Sciatic nerve (tissue), 2 donors: ENCODE data around the gene AP2S1. TPM values are rescaled to one million over a fixed set of nuclear protein-coding genes. Genes with fewer than 3 reads are reported as not detected.
A peak's percentile ranks its signal among the peaks of the same experiment; 100 is the strongest.
"Not testable (repeated sequence)": the region's sequence is repeated elsewhere in the genome, so short reads cannot be mapped to it uniquely, and the experiment has no call there.

ENCODE experiments used
- ATAC-seq: fragments of 200-7000 bp; cut with Tn5 transposase; one replicate; pipeline ENCODE4 v1.9.1; 2020; ENCODE audit warnings: mild to moderate bottlenecking, moderate library complexity
- DNase-seq: peaks from one replicate; pipeline ENCODE4 v3.0.0-alpha.2; 2020; ENCODE audit warnings: low spot score
- intact Hi-C: fragments of 100-400 bp; cut with DNase I; formaldehyde crosslinking; loops from one replicate; pipeline ENCODE4 v1.14.2; 2022
- total RNA-seq: library from RNA; stranded (reverse); fragmentation: NEBNext Ultra II Directional; extraction: Animal tissue kit (Norgen Biotek cat#: 25700); gene quantifications from one replicate; pipeline ENCODE4 v1.2.1, GENCODE V29; 2021
- donor health status: DM: no; HTN: no; CAD: no.
- donor health status: DM: no; HTN: no; CAD: no.

AP2S1 gene
- total RNA-seq: 59.7 TPM

DNA sequence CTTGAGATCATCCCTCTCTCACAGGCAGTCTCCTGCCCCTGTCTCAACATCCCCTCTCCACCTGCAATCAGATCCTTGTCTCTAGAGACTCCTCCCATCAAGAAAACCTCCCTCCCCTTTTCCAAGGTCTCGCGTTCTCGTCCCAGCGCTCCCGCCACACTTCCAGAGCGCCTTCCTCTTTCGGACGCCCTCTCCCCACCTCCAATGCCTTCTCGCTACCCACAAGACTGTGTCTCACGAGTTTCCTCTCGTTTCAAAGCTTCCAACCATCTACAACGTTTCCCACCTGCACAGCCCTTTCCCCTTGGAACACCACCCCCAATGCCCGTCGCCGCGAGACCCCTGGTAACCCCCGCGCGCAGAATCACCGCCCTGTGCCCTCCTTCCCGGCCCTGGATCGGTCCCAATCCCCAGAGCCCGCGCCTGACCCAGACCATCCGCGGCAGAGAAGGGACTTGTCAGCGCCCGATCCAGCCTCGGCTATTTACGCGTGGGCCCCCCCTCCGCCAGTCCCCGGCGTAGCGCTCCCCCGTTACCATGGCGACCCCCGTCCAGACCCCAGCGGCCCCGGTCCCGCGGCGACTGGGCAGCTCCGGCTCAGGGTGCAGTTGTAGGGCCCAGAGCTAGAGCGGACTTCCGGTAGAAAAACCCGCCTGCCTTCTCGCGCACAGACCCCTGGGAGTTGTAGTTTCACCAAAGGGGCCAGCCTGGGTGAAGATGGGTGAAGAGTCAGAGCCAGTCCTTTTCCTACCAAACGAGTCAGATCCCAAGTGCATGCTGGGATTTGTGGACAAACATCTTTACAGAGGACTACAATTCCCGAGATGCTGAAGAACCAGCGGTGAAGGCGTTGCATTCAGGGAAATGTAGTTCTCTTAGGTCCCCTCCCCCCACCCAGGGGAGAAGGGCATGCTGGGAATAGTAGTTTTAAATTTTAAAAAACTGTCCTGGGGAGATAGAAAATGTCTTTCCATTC lies at the start of gene AP2S1:
AP2S1 (minus strand) TSS at position 619 of the 976 bp plus-strand sequence; CDS start at position 539, 80 bp downstream.
- intact Hi-C loops: no loop called here
- peak; percentile 96 for DNase-seq
- peak; percentile 95 for ATAC-seq

DNA sequence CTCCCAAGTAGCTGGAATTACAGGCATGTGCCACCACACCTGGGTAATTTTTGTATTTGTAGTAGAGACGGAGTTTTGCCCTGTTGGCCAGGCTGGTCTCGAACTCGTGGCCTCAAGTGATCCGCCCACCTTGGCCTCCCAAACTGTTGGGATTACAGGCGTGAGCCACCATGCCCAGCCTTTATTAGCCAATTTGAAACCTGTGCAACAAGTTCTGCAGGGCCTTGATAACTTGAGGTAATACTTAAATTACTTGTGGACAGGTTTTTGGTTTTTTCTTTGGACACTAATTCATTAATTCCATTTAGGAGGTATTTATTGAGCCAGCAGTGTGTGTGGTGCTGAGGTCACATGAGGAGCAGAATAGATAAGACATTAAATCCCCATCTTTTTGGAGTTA lies 49.7 kb upstream of the AP2S1 start:
- no peak for ATAC-seq
- intact Hi-C loops: no loop called here
- DNase-seq: no peak

DNA sequence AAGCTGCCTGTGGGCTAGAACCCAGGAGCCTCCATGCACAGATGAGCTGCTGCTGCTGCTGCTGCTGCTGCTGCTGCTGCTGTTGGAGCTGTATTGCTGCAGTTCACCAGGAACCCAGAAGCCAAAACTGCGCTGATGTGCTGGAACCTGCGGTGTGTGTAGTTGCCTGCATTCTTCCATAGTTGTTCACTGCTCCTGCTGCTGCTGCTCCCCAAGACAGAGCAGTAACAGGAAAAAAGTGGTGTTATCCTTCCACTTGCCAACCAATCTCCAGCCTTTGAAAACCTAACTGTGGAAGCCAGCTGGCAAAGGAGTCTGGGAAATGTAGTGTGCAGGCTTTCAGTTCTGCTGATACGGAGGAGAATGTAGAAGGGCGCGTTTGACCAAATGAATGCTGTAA lies 48.1 kb upstream of the AP2S1 start:
- intact Hi-C loops: no loop called here
- DNase-seq: peak; percentile 13

DNA sequence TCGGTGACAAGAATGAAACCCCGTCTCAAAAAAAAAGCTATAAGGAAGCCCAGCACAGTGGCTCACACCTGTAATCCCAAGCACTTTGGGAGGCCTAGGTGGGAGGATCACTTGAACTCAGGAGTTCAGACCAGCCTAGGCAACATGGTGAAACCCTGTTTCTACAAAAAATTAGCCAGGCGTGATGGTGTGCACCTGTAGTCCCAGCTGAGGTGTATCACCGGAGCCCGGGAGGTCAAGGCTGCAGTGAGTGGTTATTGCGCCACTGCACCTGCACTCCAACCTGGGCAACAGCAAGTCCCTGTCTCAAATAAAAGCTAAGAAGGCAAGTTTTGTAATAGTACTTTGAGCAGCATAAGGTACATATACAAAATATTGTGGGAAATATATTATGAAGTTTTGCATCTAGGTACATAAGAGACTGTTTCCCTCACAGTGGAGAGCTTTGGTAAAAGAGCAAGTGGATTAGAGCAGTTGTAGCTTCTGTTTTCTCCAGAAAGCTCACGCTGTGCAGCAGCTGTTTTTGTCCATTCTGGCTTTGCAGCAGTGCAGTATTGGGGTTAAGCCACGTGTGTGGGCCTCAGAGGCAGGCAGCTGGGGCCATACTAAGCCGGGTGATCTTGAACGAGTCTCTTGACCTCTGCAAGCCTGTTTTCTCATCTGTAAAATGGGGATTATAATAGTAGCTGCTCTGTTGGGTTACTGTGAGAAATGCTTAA lies 45.6 kb upstream of the AP2S1 start:
- intact Hi-C loops: no loop called here
- DNase-seq (peak; percentile 22), ATAC-seq (no peak)

More for the DNA sequence above, 48.1 kb upstream of the AP2S1 start:
- peak; percentile 76 for ATAC-seq

DNA sequence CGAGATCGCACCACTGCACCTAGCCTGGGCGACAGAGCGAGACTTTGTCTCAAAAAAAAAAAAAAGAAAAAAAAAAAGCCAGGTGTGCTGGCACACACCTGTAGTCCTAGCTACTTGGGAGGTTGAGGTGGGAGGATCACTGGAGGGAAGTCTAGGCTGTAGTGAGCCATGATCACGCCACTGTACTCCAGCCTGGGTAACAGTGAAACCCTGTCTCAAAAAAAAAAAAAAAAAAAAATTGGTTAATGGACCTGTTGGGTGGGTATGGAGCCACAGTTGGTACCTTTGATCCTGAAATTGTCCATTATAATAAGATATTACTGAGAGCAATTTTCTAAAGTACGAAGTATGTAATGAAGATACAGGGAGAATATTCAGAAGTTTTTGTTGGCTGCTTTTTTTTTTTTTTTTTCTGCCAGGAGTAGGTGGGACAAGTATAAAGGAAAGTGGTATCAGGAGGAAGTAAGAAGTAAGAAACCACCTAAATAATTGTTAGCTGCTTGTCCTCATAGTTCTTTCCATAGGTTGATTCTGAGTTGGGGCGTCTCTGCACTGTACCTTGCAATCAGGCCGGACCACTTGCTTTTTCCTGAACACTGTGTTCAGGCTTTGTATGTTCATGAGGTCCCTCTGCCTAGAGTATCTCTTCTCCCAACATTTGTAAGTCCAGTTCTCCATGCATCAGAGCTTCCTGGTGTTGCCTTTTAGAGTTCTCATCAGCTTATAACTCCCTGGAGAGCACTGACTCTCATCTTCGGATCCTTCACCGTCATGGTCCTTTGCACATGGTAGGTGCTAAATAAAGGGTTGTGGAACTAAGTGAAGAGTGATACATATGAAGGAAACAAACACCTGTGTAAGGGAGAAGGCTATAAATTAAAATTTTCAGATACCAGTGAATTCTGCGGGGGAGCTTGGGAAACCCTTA lies 41.9 kb upstream of the AP2S1 start:
- DNase-seq (no peak), ATAC-seq (no peak)
- intact Hi-C loops: no loop called here

DNA sequence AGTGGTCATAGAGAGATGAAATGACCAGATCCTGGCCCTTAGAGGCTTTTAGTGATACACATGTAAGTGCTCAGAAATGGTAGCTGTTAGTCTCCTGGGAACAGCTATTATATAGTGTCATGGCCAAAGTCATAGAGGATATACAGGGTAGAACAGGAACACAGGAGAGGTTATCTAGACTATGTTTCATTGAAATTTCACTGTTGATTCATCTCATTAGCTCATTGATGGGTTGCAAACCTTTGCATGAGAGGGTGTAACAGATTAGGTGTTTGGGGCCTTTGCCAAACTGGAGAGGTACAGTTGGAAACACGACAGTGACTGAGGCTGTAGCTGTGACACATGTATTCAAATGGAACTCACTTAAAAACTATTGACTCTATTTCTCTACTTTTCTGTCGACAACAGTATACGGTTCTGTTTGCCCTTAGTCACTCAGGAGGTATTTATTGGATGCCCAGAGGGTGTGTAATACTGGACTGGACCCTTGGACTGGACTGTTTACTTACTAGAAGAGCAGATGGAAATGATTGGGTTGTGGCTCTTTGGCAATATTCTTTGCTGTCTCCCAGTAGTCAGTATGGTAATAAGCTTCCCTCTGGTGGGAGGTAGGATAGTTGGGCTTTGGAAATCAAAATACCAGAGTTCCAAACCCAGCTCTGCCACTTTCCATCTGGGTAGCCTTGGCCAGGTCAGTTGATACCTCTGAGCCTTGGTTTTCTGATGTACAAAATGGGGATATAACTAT lies 40.0 kb upstream of the AP2S1 start:
- ATAC-seq (peak; percentile 63), DNase-seq (no peak)
- intact Hi-C loops: no loop called here

DNA sequence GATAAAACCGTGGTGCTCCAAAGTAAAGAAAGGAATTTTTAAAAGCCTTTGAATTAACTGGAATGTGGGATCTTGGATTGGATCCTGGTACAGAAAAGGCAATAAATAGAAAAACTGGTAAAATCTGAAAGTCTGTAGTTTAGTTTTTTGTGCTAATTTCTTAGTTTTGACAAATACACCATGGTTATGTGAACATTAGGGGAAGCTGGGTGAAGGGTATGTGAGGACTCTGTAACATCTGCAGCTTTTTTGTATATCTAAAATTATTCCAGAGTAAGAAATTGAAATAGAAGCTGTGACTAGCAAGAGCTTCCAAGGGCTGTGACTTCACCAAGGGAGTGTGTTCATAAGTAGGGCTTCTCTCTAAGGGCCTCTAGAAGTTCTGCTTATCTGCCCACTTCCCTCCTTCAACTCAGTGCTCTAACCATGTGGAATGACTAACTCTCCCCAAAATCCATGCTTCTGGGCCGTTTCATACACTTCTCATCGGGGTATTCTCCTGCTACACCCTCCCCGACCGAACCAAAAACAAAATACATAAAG lies 36.7 kb upstream of the AP2S1 start:
- intact Hi-C loops: no loop called here
- ATAC-seq: no peak
- DNase-seq: no peak

DNA sequence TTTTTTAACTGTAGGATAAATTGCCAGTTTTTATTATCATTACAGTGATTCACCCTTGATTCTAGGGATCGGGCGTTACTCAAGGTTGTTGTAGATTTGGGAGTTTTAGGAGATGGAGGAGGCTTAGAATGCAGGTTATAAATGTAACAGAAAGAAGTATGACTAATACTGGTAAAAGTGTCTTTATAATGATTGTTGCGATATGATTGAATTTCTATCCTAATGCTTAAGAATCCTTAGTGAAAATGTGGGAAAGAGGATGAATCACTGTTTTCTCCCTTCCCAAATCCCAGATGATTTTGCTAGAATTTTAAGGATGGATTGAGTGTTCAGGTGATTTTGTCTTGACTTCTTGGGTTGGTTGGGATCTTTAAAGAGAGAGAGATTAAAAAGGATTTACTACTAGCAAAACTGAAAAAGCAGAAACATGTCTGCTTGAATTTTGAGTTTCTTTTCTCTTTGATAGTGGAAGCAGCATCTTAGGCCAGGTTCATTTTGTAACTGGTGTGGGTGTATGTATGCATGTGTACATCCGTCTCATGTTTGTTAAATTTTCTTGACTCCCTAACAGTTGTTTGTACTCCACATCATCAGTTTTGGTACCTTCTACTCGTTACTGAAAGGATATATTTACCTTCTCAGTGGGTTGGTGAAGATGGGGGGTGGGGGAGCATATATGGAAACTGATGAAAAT lies 36.0 kb upstream of the AP2S1 start:
- no peak for DNase-seq
- intact Hi-C loops: no loop called here
- no peak for ATAC-seq

DNA sequence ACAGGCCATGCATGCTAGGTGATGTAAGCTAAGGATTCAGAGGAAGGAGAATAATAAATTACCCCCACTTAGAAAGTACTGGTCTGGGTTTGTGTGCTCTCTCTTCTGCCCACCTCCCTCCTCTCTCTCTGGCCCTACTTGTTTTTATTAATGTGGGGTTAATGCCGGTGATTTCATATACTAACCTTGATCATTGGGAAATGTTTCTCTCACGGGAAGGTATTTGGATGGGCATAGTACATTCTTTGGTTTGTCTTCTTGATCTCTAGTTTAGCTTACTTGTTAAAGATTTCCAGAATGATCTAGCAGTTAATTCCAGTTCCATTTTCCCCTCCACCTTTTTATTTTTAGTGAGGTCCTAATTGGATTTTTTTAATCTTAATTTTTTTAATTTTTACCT lies 34.8 kb upstream of the AP2S1 start:
- DNase-seq (no peak), ATAC-seq (no peak)

DNA sequence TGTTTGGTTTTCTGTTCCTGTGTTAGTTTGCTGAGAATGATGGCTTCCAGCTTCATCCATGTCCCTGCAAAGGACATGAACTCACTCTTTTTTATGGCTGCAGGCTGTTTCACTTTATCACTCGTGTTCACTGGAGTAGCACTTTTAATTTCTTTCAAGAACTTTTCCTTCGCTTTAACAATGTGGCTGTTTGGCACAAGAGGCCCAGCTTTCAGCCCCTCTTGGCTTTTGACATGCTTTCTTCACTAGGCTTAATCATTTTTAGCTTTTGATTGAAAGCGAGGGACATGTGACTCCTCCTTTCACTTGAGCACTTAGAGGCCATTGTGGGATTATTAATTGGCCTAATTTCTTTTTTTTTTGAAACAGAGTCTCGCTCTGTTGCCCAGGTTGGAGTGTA lies 32.1 kb upstream of the AP2S1 start:
- DNase-seq, intact Hi-C loops, ATAC-seq: not testable (repeated sequence)

More for the DNA sequence above, 34.8 kb upstream of the AP2S1 start:
- intact Hi-C loops: no loop called here

DNA sequence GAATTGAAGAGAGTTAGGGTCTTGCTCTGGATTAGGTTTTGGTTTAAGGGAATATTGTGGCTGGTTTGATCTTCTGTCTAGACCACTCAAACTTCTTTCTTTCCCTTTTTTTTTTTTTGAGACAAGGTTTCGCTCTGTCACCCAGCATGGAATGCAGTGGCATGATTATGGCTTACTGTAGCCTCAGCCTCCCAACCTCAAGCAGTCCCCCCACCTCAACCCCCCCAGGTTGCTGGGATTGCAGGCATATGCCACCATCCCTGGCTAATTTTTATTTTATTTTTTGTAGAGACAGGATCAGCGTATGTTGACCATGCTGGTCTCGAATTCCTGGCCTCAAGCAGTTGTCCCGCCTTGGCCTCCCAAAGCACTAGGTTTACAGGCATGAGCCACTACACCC lies 31.4 kb upstream of the AP2S1 start:
- DNase-seq: no peak
- no peak for ATAC-seq
- intact Hi-C loops: no loop called here

DNA sequence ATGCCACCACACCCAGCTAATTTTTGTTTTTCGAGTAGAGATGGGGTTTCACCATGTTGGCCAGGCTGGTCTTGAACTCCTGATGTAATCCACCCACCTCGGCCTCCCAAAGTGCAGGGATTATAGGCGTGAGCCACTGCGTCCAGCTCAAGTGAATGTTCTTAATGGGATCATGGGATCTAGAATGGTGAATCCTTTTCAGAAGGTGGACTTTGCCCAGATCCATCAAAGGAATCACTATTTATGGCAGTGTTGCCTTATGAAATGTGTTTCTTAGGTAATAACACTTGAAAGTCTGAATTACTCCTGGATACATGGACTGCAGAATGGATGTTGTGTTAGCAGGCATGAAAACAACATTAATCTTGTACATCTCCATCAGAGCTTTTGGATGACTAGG lies 30.4 kb upstream of the AP2S1 start:
- DNase-seq (no peak), ATAC-seq (no peak)
- intact Hi-C loops: no loop called here

DNA sequence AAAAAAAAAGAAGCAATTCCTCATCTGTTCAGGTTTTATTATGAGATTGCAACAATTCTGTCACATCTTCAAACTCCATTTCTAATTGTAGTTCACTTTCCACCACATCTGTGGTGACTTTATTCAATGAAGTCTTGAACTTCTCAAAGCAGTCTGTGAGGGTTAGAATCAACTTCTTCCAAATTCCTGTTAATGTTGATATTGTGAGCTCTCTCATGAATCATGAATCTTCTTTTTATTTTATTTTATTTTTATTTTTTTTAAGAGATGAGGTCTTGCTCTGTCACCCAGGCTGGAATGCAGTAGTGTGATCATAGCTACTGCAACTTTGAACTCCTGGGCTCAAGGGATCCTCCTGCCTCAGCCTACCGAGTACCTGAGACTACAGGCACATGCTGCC lies 29.8 kb upstream of the AP2S1 start:
- intact Hi-C loops: no loop called here
- no peak for ATAC-seq
- DNase-seq: no peak

DNA sequence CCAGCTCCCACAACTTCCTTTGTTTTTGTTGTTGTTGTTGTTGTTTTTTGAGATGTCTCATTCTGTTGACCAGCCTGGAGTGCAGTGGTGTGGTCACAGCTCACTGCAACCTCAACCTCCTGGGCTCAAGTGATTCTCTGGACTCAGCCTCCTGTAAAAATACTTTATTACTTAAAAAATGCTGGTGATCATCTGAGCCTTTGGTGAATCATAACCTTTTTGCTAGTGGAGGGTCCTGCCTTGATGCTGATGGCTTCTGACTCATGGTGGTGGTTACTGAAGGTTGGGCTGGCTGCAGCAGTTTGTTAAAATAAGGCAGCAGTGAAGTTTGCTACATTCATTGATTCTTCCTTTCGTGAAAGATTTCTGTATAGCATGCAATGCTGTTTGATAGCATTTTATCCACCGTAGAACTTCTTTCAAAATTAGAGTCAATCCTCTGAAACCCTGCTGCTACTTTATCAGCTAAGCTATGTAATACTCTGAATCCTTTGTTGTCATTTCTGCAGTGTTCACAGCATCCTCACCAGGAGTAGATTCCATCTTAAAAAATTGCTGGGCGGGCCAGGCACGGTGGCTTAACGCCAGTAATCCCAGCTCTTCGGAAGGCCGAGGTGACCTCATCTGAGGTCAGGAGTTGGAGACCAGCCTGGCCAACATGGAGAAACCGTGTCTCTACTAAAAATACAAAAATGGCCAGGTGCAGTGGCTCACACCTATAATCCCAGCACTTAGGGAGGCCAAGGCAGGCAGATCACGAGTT lies 28.1 kb upstream of the AP2S1 start:
- DNase-seq: no peak
- ATAC-seq: no peak
- intact Hi-C loops: no loop called here

DNA sequence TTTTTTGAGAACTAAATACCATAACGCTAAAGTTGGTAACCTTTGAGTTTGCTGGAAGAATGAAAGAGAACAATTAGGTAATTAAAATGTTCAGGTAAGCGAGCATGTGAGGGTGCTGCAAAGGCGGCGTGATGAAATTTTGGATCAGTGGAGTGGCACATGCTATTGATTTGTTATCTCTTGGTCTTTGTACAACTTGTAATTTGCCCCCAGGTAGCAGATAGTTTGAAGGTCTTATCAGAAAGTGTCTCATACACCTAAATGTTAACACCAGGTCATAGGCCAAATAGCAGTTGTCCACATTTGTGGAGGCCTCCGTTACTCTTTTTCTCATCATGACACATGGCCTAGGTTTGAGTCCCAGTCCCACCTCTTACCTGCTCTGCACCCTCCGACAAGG lies 25.0 kb upstream of the AP2S1 start:
- no peak for DNase-seq
- intact Hi-C loops: no loop called here
- ATAC-seq: no peak

DNA sequence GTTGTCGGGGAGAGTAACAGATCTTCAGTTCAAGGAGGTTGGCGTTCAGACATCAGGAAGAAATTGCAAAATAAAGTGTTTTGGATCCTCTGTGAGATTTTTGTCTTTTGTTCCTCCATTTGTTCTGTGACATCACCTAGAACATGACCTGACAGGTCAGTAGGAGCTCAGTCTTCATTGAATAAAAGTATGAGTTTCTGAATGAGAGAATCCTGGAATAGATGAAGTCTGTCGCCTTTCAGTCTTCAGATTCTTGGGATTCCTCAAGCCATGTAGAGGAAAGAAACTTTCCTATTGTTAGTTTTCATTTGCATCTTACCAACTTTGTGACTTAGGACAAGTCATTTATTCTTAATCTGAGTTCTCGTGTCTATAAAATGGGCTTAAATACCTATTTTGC lies 24.6 kb upstream of the AP2S1 start:
- ATAC-seq: no peak

DNA sequence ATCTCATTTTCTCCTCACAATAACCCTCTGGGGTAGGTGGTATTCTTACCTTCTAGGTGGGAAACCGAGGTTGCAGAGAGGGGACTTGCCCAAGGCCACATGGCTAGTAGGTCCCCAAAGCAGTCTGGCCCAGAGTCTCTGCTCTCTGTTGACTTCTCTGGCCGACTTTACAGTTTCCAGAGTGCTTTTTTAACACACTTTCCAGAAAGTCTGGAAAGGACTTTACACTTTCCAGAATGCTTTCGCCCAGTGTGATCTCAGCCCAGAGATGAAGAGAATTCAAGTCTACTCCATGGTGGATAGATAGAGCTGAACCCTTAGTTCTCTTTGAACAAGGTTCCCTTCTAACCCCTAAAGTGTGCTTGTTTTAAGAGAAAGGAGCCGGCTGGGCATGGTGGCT lies 22.3 kb upstream of the AP2S1 start:
- intact Hi-C loops: no loop called here
- no peak for ATAC-seq
- DNase-seq: no peak

More for the DNA sequence above, 24.6 kb upstream of the AP2S1 start:
- intact Hi-C loops: no loop called here
- no peak for DNase-seq
